K562 (cell line): ENCODE measurements around the gene COL13A1. TPM values are rescaled to one million over a fixed set of nuclear protein-coding genes. Genes with fewer than 3 reads are reported as not detected.

Experiments
- ATAC-seq: fragments of 200-7000 bp; cut with Tn5 transposase; 3 replicates; pipeline ENCODE4 v1.9.1; 2020; ENCODE audit warnings: moderate library complexity
- BruUV-seq: library from RNA; stranded (reverse); fragments of 400-500 nt; replicated peaks from 2 replicates; lab custom pipeline; 2021; lab: Mats Ljungman, UMichigan
- CTCF ChIA-PET: fragments of 300-600 bp; formaldehyde crosslinking; extraction: SDS; loops from one replicate; lab custom pipeline; 2021; ENCODE audit warnings: low intra/inter-chr PET ratio; lab: Yijun Ruan, JAX
- POLR2A ChIA-PET: fragments of 300-600, 350-650 bp; sonication (Branson Sonifier 250); formaldehyde crosslinking; extraction: SDS; loops from one replicate; lab custom pipeline; 2021; ENCODE audit warnings: antibody characterized with exemption, inconsistent platforms; lab: Yijun Ruan, JAX
- DNase-seq, 4 experiments: peaks; one replicate each; pipeline versions ENCODE4 v3.0.0 to v3.0.0-alpha.2; 2011 to 2018; ENCODE audit warnings: low spot score in 3 of 4, mixed read lengths in 3 of 4; ENCODE audit errors: extremely low read depth in 1 of 4
- FAIRE-seq: peaks from 2 replicates; lab custom pipeline; 2011; peaks lifted over from hg19 to GRCh38; lab: Jason Lieb, UNC
- H2AFZ ChIP-seq: 2 replicates; pipeline ENCODE4 v1.6.0; 2011; ENCODE audit warnings: low read depth, low read length, control low read depth, inconsistent platforms
- H3K27ac ChIP-seq: fragments of 200-600 bp; 3 replicates; pipeline ENCODE4 v1.8.0; 2011; ENCODE audit warnings: low read depth, mild to moderate bottlenecking, control low read depth, inconsistent platforms, low read length, moderate library complexity, mixed read lengths; ENCODE audit errors: extremely low read depth
- H3K27me3 ChIP-seq, 2 experiments: fragments of 300-600 bp in 1 of 2; 2 replicates in 1 of 2; 3 replicates in 1 of 2; pipeline versions ENCODE4 v1.6.0 to v1.8.0; 2011; ENCODE audit warnings: inconsistent platforms in 2 of 2, low read length in 2 of 2, mild to moderate bottlenecking in 1 of 2, mixed read lengths in 1 of 2, moderate library complexity in 1 of 2; ENCODE audit not compliant: control insufficient read depth in 2 of 2, insufficient read depth in 2 of 2
- H3K36me3 ChIP-seq: fragments of 300-600 bp; 3 replicates; pipeline ENCODE4 v1.8.0; 2011; ENCODE audit warnings: mild to moderate bottlenecking, low read length, inconsistent platforms; ENCODE audit not compliant: control insufficient read depth, insufficient read depth
- H3K4me1 ChIP-seq, 2 experiments: fragments of 200-600 bp in 1 of 2; replicated peaks in 1 of 2; 2 replicates in 1 of 2; 3 replicates in 1 of 2; pipeline versions ENCODE4 v1.5.1 to v1.8.0; 2011; ENCODE audit warnings: inconsistent platforms in 2 of 2, low read length in 2 of 2, mild to moderate bottlenecking in 1 of 2, mixed read lengths in 1 of 2, moderate library complexity in 1 of 2; ENCODE audit not compliant: control insufficient read depth in 2 of 2, insufficient read depth in 2 of 2
- H3K4me2 ChIP-seq: 2 replicates; pipeline ENCODE4 v1.6.1; 2011; ENCODE audit warnings: low read length, control low read depth, inconsistent platforms, mixed read lengths; ENCODE audit not compliant: insufficient read depth
- H3K4me3 ChIP-seq: fragments of 200-600 bp; sonication (generic), shearing (Covaris generic); 2 replicates; pipeline ENCODE4 v1.5.1; 2016; ENCODE audit warnings: control low read depth, inconsistent platforms
- H3K79me2 ChIP-seq: fragments of 200-600 bp; 3 replicates; pipeline ENCODE4 v1.8.0; 2011; ENCODE audit warnings: low read length, inconsistent platforms; ENCODE audit not compliant: control insufficient read depth, insufficient read depth
- H3K9ac ChIP-seq, 2 experiments: 2 replicates each; pipeline versions ENCODE4 v1.6.0 to v1.6.1; 2011; ENCODE audit warnings: low read depth in 2 of 2, low read length in 2 of 2, control low read depth in 1 of 2, inconsistent platforms in 1 of 2, mild to moderate bottlenecking in 1 of 2, mixed read lengths in 1 of 2; ENCODE audit not compliant: insufficient read depth in 1 of 2
- H3K9me1 ChIP-seq: one replicate; pipeline ENCODE4 v1.6.0; 2011; ENCODE audit warnings: inconsistent platforms, mild to moderate bottlenecking, low read length, moderate library complexity; ENCODE audit not compliant: control insufficient read depth, insufficient read depth
- H3K9me3 ChIP-seq: replicated peaks from 2 replicates; pipeline ENCODE4 v1.5.1; 2011; ENCODE audit warnings: low read depth, low read length, inconsistent platforms; ENCODE audit not compliant: control insufficient read depth, insufficient read depth
- H4K20me1 ChIP-seq: replicated peaks from 2 replicates; pipeline ENCODE4 v1.6.1; 2011; ENCODE audit warnings: low read length, inconsistent platforms, mixed read lengths; ENCODE audit not compliant: control insufficient read depth, insufficient read depth
- ARID1B ChIP-seq: fragments of 450-650 bp; IDR thresholded peaks from 2 replicates; pipeline ENCODE4 v1.6.1; 2016; ENCODE audit warnings: antibody characterized with exemption, mild to moderate bottlenecking, inconsistent platforms
- ATF2 ChIP-seq: sonication (generic); formaldehyde crosslinking; IDR thresholded peaks from 2 replicates; pipeline ENCODE4 v1.8.1; 2022; ENCODE audit warnings: missing genetic modification reagents
- DIDO1 ChIP-seq: fragments of 450-650 bp; IDR thresholded peaks from 2 replicates; pipeline ENCODE4 v1.6.1; 2016; ENCODE audit warnings: low read depth, missing biosample characterization, missing genetic modification characterization
- E2F6 ChIP-seq, 2 experiments: IDR thresholded peaks; 2 replicates each; pipeline ENCODE4 v1.6.1; 2011; ENCODE audit warnings: borderline replicate concordance in 1 of 2, control low read depth in 1 of 2, low read depth in 1 of 2, low read length in 1 of 2, mild to moderate bottlenecking in 1 of 2, mixed read lengths in 1 of 2, moderate library complexity in 1 of 2; ENCODE audit not compliant: insufficient read depth in 1 of 2, insufficient read length in 1 of 2, poor library complexity in 1 of 2, severe bottlenecking in 1 of 2; ENCODE audit errors: extremely low read depth in 1 of 2
- EWSR1 ChIP-seq: fragments of 450-650 bp; IDR thresholded peaks from 2 replicates; pipeline ENCODE4 v1.6.1; 2018; ENCODE audit warnings: borderline replicate concordance, mild to moderate bottlenecking, low read depth, moderate library complexity; ENCODE audit not compliant: partially characterized antibody
- KLF6 ChIP-seq: fragments of 250-450 bp; sonication (Bioruptor Pico); IDR thresholded peaks from 2 replicates; pipeline ENCODE4 v1.4.0; 2020; ENCODE audit warnings: mild to moderate bottlenecking, moderate library complexity, borderline replicate concordance
- NEUROD1 ChIP-seq: fragments of 150-350 bp; IDR thresholded peaks from 2 replicates; pipeline ENCODE4 v1.6.1; 2014; ENCODE audit warnings: borderline replicate concordance, low read length, low read depth; ENCODE audit not compliant: partially characterized antibody
- SAFB2 ChIP-seq: fragments of 200-400 bp; formaldehyde crosslinking; IDR thresholded peaks from 2 replicates; pipeline ENCODE4 v1.6.1; 2018; ENCODE audit warnings: borderline replicate concordance, low read length, low read depth, moderate library complexity; ENCODE audit not compliant: severe bottlenecking
- WHSC1 ChIP-seq: IDR thresholded peaks from one replicate; pipeline ENCODE4 v1.6.1; 2012; ENCODE audit warnings: low read length, control low read depth, inconsistent platforms
- ZNF609 ChIP-seq: sonication (generic); formaldehyde crosslinking; IDR thresholded peaks from 2 replicates; pipeline ENCODE4 v1.8.1; 2023; ENCODE audit warnings: missing genetic modification reagents, mild to moderate bottlenecking, borderline replicate concordance
- WGBS: fragments of 100-300 bp; shearing (Covaris generic); methylation state at CpG from one replicate; pipeline ENCODE4 v1.1.6; 2016; ENCODE audit warnings: low coverage, mixed read lengths; ENCODE audit not compliant: insufficient coverage; ENCODE audit errors: missing lambda C conversion rate; 5-methylcytosine and 5-hydroxymethylcytosine counted together
- in situ Hi-C: fragments of 300-500 bp; cut with MboI; formaldehyde crosslinking; loops from 4 replicates; pipeline ENCODE4 v1.15.0; 2018; ENCODE audit warnings: inconsistent platforms, mixed read lengths
- intact Hi-C: fragments of 100-400 bp; cut with micrococcal nuclease; formaldehyde crosslinking; loops from 2 replicates; pipeline ENCODE4 v1.14.2; 2022
- polyA plus RNA-seq, 8 experiments: library from polyadenylated mRNA; depleted of rRNA in 4 of 8; stranded (reverse) in 5 of 8; unstranded in 3 of 8; fragments of >200 nt; fragmentation: Nextera tagmentation in 2 of 8; fragmentation: Illumina TruSeq in 1 of 8; extraction: Ambion mirVana in 2 of 8; extraction: Trizol in 1 of 8; gene quantifications; 2 replicates each; pipeline versions ENCODE4 v1.2.1 to v1.2.3, GENCODE V29; 2011 to 2014; ENCODE audit warnings: inconsistent platforms in 1 of 8, missing spikeins in 1 of 8
- total RNA-seq, 7 experiments: library from RNA; depleted of rRNA in 6 of 7; stranded (reverse); fragments of >200 nt in 6 of 7; fragmentation: Illumina TruSeq in 2 of 7; extraction: Trizol in 2 of 7; gene quantifications; 2 replicates each; pipeline versions ENCODE4 v1.2.1 to v1.2.3, GENCODE V29; 2011 to 2021; ENCODE audit warnings: low replicate concordance in 1 of 7

Gene COL13A1
- total and polyA plus RNA-seq, 9 of the 15 experiments (the other 6 are each of a cell fraction or from before 2014, with no cell fraction given), result not detected

- TF ChIP-seq ZNF609, result no peak
- TF ChIP-seq, all 486 proteins: peak for 1
Observed at GRCh38 chr10:69802424-69803161, 887 bp downstream of the COL13A1 start (continued).

- ChIA-PET POLR2A (interaction anchor here (0.6 to 0.7 kb wide), 2 partner anchors 36 to 111 kb away, joined by 3 to 5 read pairs; no protein-coding TSS in a partner anchor), CTCF (no interaction called here)
- BruUV-seq, result no TSS peak
- FAIRE-seq (no peak), DNase-seq (no peak), ATAC-seq (no peak)
- Histone ChIP-seq H3K4me3 (no peak overlapping the region), H4K20me1 (peaks cover 7% of the 10 kb centered on the region; the same call in 1 of the 2 replicates), H3K4me2 (no peak overlapping the region), H2AFZ (no peak overlapping the region), H3K4me1 (peaks cover 0 to 13% of the 10 kb centered on the region in 2 experiments; a peak in 1 of 5 replicates), H3K9me3 (no peaks in the 10 kb centered on the region; the same call in 1 of the 2 replicates), H3K9ac (no peak overlapping the region), H3K9me1 (no peaks in the 10 kb centered on the region), H3K27me3 (peaks cover 24 to 69% of the 10 kb centered on the region in 2 experiments; a peak in 4 of 5 replicates), H3K36me3 (no peaks in the 10 kb centered on the region), H3K79me2 (no peaks in the 10 kb centered on the region), H3K27ac (no peak overlapping the region)
- intact Hi-C loops, result loop anchor here (5.0 kb wide), 1 partner anchor 162 kb away; no protein-coding TSS in a partner anchor
- 0% methylated on average over 7 of the region's 7 CpGs for WGBS
- in situ Hi-C loops, result no loop called here
- TF ChIP-seq ARID1B (no peak), ATF2 (CRISPR knock-in tag) (no peak), KLF6 (CRISPR knock-in tag) (no peak), EWSR1 (no peak), SAFB2 (no peak), NEUROD1 (no peak), WHSC1 (no peak), E2F6 (IDR thresholded peaks at IDR 0.05; ENCODE audit: borderline replicate concordance in 1 of 2, extremely low read depth in 1 of 2, insufficient read depth in 1 of 2, insufficient read length in 1 of 2, low read depth in 1 of 2, low read length in 1 of 2, poor library complexity in 1 of 2, severe bottlenecking in 1 of 2) (no peak), DIDO1 (tag) (no peak)
Observed at GRCh38 chr10:69803809-69804208, 2.1 kb downstream of the COL13A1 start.
